H1 (cell line): ENCODE data around the gene CENPM. TPM values are rescaled to one million over a fixed set of nuclear protein-coding genes. Genes with fewer than 3 reads are reported as not detected.

Source experiments
- EP300 ChIP-seq, 2 experiments: IDR thresholded peaks; 1 replicate in 1 of 2; 2 replicates in 1 of 2; pipeline ENCODE4 v1.6.1; 2011 to 2012; ENCODE audit warnings: low read depth in 2 of 2, low read length in 2 of 2, mild to moderate bottlenecking in 2 of 2, borderline replicate concordance in 1 of 2, inconsistent platforms in 1 of 2, moderate library complexity in 1 of 2
- JUN ChIP-seq: IDR thresholded peaks from 2 replicates; pipeline ENCODE4 v1.6.1; 2011; ENCODE audit warnings: low read depth, mild to moderate bottlenecking, improper control_type of control experiment, low read length
- RFX5 ChIP-seq: IDR thresholded peaks from 2 replicates; pipeline ENCODE4 v1.6.1; 2011; ENCODE audit warnings: low read depth, low read length, improper control_type of control experiment, borderline replicate concordance
- SUZ12 ChIP-seq: fragments of 200-600 bp; sonication (generic); IDR thresholded peaks from 2 replicates; pipeline ENCODE4 v1.6.1; 2012; ENCODE audit warnings: mild to moderate bottlenecking, inconsistent platforms, low read length, moderate library complexity, mixed read lengths
- polyA plus RNA-seq, 7 experiments: library from polyadenylated mRNA; depleted of rRNA in 3 of 7; stranded (reverse) in 5 of 7; unstranded in 2 of 7; fragments of >200 nt in 5 of 7; fragments of 200-250 nt in 2 of 7; gene quantifications; 1 replicate in 5 of 7; 2 replicates in 1 of 7; 4 replicates in 1 of 7; pipeline versions ENCODE4 v1.2.1 to v1.2.3, GENCODE V29; 2011 to 2013; ENCODE audit warnings: missing spikeins in 2 of 7, mixed read lengths in 2 of 7
- total RNA-seq: library from RNA; stranded (reverse); fragmentation: NEBNext Ultra II Directional; extraction: Animal tissue kit (Norgen Biotek cat#: 25700); gene quantifications from 2 replicates; pipeline ENCODE4 v1.2.1, GENCODE V29; 2021

CENPM gene
- total and polyA plus RNA-seq, 2 of the 8 experiments (the other 6 are each of a cell fraction or from before 2014, with no cell fraction given), result 32.0 to 80.4 TPM

- TF ChIP-seq EP300 (IDR thresholded peaks at IDR 0.05; ENCODE audit: borderline replicate concordance in 1 of 2, low read depth in 2 of 2, low read length in 2 of 2) (no peak), SUZ12 (no peak), JUN (no peak), RFX5 (no peak)
These were observed 47.8 kb downstream of the CENPM start (continued) for GRCh38 chr22:41899110-41899509.
